ENCODE results near the gene IFT27.

Gene IFT27, protein sequence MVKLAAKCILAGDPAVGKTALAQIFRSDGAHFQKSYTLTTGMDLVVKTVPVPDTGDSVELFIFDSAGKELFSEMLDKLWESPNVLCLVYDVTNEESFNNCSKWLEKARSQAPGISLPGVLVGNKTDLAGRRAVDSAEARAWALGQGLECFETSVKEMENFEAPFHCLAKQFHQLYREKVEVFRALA

DNA sequence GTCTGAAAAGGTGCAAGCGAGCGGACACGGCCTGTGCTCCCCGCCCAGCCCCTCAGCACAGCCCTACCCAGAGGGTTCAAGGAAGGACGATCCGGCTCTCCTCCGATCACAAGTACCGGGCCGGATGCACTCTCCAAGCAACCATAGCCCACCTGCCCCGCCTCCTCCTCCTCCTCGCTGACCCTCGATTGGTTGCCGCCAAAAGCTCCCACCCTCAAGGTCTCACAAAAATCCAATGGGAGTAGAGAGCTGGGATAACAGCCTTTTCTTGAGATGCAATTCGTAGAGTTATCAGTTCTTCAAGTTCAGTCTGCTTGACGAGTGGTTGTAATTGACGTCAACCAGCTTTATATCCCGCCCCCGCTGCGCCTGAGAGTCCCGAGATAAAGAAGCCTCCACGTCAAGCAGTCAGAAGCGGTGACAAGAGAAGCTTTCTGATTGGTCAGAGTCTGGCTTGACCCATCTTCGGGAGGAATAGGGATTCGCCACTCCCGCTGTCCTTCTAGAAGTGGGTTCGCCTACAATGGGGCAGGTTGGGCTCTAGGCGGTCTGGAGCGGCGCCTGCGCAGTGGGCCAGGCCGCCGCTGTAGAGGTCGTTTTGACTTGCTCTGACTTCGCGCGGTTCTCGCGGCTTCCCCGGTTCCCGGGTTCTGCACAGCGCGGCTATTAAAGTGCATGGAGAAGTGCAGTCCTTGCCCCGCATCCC, at the start of gene IFT27:
Gene IFT27 (minus strand): TSS at position 156 of the 706 bp plus-strand sequence. CDS start 412 bp downstream, outside the sequence.
- DNase-seq (ENCODE audit: low read depth, low spot score) = peak; percentile 100

DNA sequence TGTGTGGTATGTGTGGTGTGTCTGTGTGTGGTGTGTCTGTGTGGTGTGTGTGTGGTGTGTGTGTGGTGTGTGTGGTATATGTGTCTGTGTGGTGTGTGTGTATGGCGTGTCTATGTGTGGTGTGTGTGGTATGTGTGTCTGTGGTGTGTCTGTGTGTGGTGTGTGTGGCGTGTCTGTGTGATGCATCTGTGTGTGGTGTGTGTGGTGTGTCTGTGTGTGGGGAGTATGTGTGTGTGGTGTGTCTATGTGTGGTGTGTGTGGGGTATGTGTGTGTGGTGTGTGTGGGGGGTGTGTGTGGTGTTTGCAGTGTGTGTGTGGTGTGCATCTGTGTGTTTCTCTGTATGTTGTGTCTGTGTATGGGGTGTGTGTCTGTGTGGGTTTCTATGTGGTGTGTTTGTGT, 48.7 kb upstream of the IFT27 start:
- no peak for DNase-seq (ENCODE audit: low read depth, low spot score)

DNA sequence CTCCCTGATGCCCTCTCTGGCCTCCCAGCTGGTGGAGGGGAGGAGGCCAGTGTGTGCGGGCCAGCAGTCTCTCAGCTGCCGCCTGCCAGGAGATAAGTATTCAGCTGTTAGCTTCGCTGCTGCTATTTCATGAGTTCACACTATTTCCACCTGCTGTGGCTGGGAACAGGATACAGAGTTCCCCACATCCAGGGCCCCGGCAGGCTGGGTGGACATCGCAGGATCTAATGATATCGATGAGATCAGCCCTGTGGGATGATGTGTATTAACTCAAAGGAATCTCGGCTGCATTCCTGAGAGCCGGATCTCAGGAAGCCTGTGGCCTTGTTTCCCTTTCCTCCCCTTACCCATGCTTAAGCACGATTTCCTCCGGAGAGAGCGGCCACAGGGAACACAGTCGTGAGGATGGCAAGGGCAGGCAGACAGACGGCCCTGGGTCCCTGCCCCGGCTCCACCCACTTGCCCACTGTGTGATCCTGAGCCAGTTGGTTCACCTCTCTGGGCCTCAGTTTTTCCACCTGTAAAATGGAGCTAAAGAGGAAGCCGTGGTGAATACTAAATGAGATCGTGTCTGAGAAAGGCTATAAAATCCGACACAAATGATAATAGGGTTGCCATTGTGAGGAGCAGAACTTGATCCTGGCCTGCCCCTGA, 47.4 kb upstream of the IFT27 start:
- peak; percentile 27 for DNase-seq (ENCODE audit: low read depth, low spot score)

DNA sequence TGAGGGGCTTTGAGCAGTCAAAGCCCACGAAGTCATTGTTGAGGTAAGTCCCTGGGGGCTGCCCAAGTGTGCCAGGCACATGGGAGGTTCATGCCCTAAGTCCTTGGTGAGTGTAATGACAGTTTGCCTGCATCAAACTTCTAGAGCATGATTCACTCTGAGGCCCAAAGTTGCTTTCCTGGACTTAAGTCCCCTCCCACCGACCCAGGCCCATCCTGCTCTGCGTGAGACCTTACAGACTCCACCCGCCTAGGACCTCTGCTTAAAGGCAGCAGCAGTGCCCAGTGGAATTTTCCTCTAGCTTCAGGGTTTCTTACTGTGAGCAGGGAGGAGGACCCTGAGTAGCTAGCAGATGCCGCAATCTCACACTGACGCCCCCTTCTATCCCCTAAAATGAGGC, 46.7 kb upstream of the IFT27 start:
- DNase-seq (ENCODE audit: low read depth, low spot score) = no peak

DNA sequence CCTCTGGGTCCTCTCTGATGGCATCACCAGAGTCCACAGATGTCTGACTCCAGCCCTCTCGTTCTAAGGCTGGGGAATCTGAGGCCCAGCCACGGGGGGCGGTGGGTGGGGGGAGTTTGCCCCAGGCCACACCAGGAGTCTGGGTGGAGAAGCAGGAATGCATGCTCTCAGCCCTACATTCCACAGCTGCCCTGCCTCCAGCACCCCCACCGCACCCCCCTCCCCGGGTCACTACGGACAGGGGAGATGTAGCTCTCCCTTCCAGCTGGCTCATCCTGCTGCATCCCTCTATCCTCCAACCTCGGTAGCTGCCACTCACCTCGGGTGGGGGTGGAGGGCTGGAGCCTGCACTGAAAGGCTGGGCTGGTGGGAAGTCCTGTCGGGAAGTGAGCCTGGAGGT, 43.2 kb upstream of the IFT27 start:
- DNase-seq (ENCODE audit: low read depth, low spot score) = no peak

DNA sequence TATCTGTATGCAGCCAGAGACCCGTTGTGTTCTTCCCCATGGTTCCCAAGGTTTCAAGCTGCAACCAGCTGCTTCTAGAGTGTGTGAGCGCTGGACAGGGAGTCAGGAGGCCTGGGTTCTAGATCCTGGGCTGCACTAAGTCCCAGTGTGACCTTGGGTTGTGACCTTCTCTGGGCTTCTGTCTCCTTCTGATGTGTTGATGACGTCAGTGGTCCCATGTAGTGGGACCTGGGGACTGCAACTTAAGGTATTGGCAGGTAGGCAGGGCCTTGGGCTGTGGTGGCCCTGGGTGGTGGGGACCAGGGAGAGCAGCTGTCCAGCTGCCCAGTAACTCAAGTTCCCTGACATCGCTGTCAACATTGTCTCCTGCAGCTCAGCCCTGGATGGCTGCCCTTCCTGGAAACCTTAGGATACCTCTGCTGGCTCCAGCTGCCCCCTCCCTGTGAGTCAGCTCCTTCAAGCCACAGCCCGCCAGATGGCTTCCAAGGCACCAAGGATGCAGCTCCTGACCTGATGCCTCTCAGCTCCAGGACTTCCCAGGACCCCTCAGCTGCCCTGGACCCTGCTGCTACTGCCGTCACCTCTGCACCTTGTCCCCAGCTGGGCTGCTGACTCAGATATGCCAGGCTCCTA, 42.2 kb upstream of the IFT27 start:
- DNase-seq (ENCODE audit: low read depth, low spot score) = no peak

DNA sequence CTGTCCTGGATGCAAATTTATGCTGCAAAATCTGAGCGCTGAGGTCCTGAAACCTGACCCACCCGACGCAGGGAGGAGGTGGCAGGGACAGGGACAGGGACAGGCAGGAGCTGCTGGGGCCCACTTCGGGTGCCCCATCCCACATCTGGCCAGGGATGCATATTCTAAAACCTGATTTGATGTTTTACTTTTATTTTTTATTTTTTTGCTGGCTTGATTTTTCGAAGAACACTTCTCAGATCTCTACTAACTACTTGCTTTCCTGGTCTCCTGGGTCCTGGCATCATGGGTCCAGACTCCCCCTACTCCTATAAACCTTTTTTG, 41.6 kb upstream of the IFT27 start:
- DNase-seq (ENCODE audit: low read depth, low spot score) = no peak

DNA sequence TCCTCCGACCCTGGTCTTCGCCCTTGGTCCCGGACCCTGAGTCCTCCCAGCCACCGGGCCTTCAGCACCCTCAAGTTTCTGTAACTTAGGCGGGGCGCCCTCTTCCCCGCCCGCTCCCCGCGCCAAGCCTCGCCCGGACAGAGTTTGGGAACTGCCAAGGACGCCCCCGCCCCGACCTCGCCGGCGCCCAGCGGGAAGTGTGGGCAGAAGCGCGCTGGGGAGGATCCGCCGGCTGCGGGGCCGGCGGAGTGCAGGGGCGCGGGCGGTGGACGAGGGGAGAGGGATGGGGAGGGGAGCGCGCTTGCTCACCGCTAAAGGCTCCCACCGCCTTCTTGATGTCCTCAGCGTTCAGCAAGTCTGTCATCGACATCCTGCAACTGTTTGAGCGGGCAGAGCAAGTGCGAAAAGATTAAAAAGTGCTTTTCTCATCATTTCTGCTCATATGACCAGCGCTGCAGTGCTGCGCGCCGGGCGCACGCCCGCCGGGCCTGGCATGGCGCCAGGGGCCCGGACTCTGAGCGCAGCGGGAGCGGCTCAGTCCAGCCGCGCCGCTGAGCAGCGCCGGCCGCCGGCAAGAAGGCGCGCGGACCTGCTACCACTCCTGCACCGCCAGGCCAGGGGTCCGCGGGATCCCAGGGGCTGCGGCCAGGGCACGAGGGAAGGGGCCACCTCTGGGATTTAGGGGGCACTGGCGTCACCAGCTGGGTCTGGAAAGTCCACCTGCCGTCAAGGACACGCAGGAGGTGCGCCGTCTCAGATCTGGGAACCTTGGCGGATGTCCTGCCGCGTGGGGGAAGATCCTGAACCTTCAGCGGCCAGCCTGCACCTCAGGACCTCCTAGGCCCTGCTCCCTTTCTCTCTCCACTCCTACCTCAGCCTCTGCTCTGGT, 41.0 kb upstream of the IFT27 start, which contains the start of gene PVALB:
Gene PVALB (minus strand): TSS at position 400 of the 889 bp plus-strand sequence. CDS start 30 bp downstream, at position 370.
- peak; percentile 58 for DNase-seq (ENCODE audit: low read depth, low spot score)

DNA sequence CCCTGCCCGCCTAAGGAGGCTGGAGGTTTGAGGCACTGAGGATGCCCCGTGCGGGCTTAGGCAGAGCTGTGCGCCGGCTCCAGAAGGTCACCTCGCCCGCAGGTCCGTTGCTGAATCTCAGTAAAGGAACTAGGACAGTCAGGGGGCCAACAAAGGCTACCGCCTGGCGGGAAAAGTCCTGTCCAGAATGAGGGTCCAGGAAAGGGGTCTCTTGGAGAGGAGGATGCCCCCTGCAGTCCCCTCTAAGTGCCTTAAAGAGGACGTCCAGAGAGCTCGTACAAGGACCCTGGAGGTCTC, 40.4 kb upstream of the IFT27 start:
- no peak for DNase-seq (ENCODE audit: low read depth, low spot score)

DNA sequence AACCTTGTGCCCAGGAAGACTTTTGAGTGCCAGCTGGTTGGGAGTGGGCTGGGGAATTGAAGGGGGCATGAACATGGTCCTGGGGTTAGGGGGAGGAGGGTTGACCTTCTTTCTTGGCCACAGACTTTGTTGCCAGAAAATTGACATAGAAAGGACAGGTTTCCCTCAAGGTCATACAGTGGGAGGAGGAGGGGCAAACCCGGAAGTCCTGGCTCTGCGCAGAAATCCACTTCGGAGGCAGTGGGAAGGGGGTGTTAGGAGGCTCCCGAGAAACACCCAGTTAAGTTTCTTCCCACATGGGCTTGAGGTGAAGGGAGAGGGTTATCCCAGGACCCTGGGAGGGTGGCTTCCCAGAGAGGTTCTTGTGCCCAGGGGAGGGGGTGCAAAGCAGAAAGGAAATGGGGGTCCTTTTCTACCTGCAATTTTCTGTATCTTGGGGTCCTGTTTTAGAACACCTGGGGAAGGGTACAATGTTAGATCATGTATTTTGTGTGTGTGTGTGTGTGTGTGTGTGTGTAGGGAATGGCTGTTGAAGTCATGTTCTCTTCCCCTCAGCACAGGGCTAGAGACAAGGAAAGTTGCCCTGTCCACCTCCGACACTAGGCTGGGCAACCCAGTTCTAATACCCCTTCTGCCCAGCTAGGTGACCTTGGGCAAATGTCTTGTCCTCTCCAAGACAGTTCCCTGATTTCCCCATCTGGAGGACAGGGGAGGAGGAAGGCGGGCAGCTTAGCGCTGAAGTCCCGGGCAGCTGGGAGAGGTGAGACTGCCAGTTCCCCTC, 39.8 kb upstream of the IFT27 start:
- no peak for DNase-seq (ENCODE audit: low read depth, low spot score)

DNA sequence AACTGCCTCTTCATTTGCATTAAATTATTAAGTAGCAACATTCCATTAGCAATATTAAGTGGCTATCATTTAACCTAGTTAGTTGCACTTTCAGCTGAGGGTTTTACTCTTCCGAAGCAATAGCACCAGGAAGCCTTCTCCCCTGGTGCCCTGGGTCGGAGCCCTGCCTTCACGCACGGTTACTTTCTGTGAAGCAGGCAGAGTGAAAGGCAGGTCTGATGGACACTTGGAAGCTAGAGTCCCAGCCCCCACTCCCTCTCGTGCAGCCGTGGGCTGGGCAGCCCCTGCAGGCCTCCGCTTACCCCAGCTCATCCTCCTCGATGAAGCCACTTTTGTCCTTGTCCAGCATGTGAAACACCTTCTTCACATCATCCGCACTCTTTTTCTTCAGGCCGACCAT, 38.9 kb upstream of the IFT27 start:
- DNase-seq (ENCODE audit: low read depth, low spot score) = no peak

DNA sequence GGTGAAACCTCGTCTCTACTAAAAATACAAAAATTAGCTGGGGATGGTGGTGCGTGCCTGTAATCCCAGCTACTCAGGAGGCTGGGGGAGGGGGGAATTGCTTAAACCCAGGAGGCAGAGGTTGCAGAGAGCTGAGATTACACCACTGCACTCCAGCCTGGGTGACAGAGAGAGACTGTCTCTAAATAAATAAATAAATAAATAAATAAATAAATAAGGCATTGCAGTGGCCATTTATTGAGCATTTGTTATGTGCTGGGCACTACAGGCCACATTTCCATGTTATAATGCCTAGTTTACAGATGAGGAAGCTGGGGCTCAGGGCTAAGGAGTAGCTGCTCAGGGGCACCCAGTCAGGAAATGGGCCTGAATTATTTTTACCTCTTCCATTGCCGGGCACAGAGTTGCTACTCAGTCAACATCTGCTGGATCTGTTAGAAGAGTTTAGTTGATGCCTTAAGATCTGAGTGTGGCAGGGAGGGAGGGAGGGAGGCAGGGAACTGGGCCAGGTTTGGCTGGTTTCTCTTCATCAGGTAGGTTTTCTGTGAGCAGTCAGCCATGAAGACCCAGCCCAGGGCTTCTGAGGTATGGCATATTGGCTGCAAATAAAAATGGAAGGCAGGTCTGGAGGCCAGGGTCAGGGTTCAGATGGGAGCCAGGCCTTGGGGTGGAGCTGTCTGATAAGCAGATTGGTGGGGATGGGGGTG, 35.3 kb upstream of the IFT27 start:
- no peak for DNase-seq (ENCODE audit: low read depth, low spot score)

DNA sequence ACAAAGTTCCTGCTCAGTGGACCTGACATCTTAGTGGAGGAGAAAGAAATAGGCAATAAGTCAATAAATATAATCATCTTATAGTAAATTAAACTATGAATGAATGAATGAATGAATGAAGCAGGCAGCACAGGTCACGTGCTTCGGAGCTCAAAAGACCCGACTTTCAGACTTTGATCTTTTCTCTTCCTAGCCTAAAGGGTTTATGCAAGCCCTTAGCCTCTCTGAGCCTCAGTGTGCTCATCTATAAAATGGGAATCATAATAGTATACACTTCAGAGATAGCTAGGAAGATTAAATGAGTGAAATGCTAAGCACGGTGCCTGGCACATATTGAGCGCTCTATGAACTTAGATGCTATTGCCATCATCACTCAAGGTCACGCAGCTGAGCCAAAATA, 33.4 kb upstream of the IFT27 start:
- DNase-seq (ENCODE audit: low read depth, low spot score) = no peak

DNA sequence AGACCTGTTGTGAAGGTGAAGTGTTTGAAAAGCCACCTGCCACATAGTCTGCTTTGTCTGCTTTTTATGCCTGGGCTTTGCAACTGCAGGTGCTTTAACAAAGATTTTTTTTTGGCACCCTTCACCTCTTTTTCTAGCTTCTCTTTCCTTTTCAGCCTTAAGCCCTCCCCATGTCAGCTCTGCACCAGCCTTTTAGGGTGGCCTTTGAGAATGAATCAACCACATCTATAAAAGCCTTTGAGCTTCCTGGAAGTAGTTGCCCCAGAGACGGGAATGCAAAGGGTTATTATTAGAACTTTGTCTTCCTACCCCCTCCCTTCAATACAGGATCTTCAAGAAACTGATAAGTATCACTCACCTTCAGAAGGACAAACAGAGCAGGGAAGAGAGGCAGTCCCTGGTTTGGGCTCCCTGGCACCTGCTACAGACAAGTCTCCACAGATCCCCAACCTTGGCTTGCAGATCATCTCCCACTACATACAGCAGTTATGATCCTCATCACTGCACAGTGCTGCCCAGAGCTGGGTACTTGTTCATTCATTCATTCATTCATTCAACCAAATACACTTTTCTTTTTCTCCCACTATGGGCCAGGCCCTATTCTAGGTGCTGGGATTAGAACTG, 32.9 kb upstream of the IFT27 start:
- DNase-seq (ENCODE audit: low read depth, low spot score) = no peak

DNA sequence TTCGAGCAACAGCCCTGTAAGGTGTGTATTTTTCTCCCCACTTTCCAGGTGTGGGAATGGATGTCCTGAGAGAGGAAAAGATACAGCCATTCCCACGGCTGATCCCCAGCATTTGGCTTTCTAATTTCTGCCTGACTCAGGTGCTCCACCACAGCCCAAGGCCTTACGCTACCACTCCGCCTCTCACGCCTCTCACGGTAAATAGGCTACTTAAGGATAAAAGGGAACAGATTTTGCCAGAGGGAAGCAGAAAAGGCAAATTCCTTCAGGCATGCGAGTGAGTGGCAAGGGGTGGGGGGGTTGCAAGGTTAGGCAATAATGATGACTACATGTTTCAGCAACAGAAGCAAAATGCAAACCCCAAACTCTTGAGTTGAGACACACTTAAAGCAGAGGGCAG, 31.7 kb upstream of the IFT27 start:
- no peak for DNase-seq (ENCODE audit: low read depth, low spot score)

DNA sequence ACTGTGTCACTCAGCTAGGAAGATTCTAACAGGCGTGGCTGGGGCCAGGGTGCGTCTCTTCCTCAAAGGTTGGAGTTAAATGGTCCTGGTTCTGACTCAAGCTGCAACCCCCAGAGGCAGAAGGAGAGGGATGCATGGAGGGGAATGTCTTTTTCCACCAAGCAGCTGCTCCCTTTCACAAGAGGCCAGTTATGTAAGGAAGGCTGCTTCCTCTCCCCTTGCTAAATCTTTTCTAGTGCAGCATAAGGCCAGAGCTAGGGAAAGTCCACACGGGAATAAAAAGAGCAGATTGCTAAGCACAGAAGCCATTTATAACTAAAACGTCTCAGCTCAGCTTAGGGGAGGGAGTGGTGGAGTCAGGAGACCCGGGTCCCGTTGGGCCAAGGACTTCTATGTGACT, 30.9 kb upstream of the IFT27 start:
- DNase-seq (ENCODE audit: low read depth, low spot score) = no peak

DNA sequence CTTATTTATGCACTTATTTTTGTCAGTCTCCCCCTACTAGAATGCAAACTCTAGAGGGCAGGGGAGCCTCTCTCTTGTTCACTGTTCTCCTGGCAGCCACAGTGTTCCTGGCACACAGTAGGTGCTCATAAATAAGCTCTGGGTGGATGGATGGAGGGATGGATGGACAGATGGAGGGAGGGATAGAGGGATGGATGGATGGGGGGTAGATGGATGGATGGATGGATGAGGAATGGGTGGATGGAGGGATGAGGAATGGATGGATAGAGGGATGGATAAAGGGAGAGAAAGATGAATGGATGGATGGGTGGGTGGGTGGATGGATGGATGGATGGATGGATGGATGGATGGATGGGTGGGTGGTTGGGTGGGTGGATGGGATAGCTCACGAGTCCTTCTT, 27.4 kb upstream of the IFT27 start:
- DNase-seq (ENCODE audit: low read depth, low spot score) = no peak

DNA sequence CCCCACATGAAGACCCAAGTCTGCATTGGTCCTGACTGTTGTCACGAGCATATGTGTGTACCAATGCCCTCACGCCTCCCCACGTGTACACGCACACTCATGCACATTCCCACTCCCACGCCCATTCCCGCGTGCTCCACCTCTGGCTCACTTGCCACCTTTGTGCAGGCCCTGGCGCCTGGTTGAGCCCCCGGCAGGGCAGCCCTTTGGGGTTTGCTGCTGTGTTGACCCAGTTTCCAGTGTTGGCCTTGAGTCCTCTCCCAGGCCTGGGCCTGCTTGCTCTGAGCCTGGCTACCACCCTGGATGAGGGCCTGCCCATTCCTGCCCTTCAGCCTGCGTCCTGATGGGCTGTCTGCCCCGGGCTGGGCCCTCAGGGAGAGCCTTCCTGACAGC, 22.8 kb upstream of the IFT27 start:
- no peak for DNase-seq (ENCODE audit: low read depth, low spot score)

DNA sequence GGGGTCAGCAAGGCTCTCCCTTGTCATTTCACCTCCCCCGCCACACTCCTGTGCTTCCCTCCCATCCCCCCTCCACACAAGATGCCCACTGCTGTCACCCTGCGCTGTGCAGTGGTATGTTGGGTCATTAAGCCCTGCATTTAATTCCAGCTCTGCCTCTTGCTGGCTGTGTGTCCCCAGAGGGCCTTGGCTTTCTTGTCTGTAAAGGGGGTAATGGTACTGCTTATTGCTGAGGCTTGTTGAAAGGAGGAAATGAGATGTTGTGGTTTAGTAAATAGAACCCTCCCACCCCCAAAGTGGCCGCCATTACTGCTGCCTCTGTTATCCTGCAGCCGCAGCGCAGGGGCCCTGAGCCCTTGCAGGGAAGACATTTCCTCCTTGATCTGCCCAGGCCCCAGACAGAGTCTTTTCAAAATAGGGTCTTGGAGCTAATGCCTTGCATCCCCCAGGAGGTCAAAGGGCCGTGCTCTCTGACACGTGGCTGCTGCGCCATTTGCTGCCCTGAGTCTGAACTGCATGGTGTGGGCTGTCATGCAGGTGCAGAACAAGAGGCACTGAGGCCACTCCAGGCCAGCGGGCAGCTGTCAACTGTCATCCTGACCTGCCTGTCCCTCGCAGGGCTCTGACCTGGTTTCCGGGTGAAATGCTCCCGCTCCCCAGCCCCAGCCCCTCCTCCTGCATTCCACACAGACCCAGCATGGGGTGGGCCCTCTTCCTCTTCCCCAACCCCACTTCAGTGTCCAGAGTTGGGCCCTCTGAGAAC, 22.2 kb upstream of the IFT27 start:
- no peak for DNase-seq (ENCODE audit: low read depth, low spot score)
